Neuron (in vitro differentiated cells): ENCODE results near the gene SCG3.

ENCODE experiments used
- H2AFZ ChIP-seq: one replicate; pipeline ENCODE4 v1.6.1; 2013; ENCODE audit warnings: low read depth, mild to moderate bottlenecking, inconsistent platforms, low read length, moderate library complexity
- H3K27me3 ChIP-seq: one replicate; pipeline ENCODE4 v1.6.1; 2013; ENCODE audit warnings: low read length; ENCODE audit not compliant: insufficient read depth
- H3K36me3 ChIP-seq: one replicate; pipeline ENCODE4 v1.6.1; 2013; ENCODE audit warnings: low read length; ENCODE audit not compliant: insufficient read depth
- H3K4me1 ChIP-seq: one replicate; pipeline ENCODE4 v1.6.1; 2013; ENCODE audit warnings: low read length; ENCODE audit not compliant: insufficient read depth
- H3K4me3 ChIP-seq: 2 replicates; pipeline ENCODE4 v1.5.1; 2013; ENCODE audit warnings: mild to moderate bottlenecking, low read length, moderate library complexity
- H3K9me3 ChIP-seq: one replicate; pipeline ENCODE4 v1.6.1; 2013; ENCODE audit warnings: low read length

Gene SCG3

DNA sequence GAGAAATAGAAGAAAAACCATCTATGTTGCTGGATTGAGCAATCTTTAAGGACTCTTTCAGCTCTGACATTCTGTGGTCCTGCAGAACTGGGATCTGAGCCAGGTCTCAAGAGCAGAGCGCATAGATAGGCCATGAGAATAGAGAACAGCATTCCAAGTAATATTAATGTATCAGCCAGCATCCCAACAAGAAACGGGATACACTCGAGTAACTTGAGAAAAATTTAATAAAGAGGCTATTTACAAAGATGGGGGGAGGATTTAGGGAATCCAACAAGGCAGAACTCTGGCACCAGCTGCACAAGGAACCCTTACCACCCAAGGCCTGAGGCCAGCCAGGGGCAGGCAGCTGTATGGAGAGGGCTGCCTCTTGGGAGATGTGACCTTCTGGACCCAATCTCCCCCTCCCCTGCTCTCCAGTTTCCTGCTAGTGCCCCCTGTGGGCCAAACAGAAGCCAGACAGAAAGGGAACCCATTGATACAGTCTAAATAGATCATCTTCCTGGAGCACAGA is 78.3 kb downstream of the SCG3 start:
- H2AFZ ChIP-seq = no peak overlapping the region
- H3K4me1 ChIP-seq = no peaks in the 10 kb centered on the region
- H3K36me3 ChIP-seq = no peaks in the 10 kb centered on the region
- H3K27me3 ChIP-seq = no peaks in the 10 kb centered on the region
- no peak overlapping the region for H3K4me3 ChIP-seq
- H3K9me3 ChIP-seq = peaks cover 2% of the 10 kb centered on the region

DNA sequence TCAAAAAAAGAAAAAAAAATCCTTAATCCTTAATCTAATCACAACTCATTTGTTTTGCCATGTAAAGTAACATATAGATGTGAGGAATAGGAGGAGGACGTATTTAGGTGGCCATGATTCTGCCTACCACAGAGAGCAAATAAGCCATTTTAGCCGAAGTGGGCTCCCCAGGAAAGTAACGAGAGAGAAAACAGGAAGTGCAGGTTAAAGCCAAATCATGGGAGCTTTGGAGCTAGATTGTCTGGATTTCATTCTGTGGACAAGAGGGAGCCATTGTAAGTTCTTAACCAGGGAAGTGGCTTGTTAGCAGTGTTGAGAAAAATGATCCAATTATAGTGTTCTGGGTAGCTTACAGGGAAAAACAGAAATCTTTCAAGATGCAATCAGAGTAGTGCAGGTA is 79.5 kb downstream of the SCG3 start:
- Histone ChIP-seq H3K4me1 (peaks cover 6% of the 10 kb centered on the region), H2AFZ (no peak overlapping the region), H3K27me3 (no peaks in the 10 kb centered on the region), H3K36me3 (no peaks in the 10 kb centered on the region), H3K4me3 (no peak overlapping the region), H3K9me3 (peaks cover 2% of the 10 kb centered on the region)

DNA sequence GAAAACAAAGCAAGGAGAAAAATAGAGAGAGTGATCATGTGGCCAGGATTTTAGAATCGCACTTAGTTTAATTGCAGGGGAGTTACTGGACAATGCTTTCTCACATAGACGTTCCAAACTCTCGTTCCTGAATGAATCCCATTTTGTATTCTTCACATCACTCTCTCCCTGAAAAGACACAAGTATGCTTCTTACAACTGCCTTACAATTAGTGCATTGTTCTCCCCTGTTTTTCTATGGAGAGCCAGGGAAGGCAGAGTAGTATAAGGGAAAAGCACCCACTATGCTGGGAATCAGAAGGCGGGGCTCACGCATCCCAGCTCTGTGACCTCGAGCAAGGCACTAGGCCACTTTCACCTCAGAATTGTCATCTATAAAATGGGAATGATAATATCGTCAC is 84.4 kb downstream of the SCG3 start:
- no peak overlapping the region for H2AFZ ChIP-seq
- H3K4me3 ChIP-seq = no peak overlapping the region
- no peaks in the 10 kb centered on the region for H3K9me3 ChIP-seq
- H3K27me3 ChIP-seq = no peaks in the 10 kb centered on the region
- peaks cover 7% of the 10 kb centered on the region for H3K4me1 ChIP-seq
- no peaks in the 10 kb centered on the region for H3K36me3 ChIP-seq

DNA sequence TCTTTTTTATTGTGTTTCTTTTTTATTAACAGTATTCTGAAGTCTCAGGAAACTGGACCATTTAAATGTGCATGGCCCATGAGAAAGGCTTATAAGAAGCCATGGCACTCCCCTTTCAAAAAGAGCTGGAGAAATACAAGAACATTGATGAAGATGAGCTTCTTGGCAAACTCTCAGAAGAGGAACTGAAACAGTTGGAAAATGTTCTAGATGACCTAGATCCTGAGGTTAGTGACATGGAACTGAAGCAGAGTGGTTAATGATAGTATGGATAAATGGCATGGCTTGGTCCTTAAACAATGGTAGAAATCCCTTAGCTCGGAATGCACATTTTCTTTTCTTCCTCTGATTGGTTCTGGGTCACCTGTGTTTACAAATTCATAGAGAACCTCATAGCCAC is 85.0 kb downstream of the SCG3 start:
- H3K4me1 ChIP-seq = peaks cover 7% of the 10 kb centered on the region
- H3K9me3 ChIP-seq = no peaks in the 10 kb centered on the region
- H2AFZ ChIP-seq = no peak overlapping the region
- H3K4me3 ChIP-seq = no peak overlapping the region
- H3K27me3 ChIP-seq = no peaks in the 10 kb centered on the region
- no peaks in the 10 kb centered on the region for H3K36me3 ChIP-seq

DNA sequence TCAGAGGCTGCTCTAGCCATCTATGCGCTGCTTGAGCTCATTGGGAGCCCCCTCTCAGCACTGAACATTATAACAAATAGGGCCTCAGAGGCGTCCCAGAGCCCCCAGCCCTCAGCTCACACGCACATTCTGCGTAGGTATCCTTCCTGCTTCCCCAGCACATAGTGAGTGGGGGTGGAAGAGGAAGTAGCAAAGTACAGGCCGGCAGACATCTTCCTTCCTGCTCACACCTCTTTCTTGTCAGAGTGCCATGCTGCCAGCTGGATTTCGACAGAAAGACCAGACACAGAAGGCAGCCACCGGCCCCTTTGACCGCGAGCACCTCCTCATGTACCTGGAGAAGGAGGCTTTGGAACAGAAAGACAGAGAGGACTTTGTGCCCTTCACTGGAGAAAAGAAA is 86.7 kb downstream of the SCG3 start:
- H3K4me3 ChIP-seq = no peak overlapping the region
- no peaks in the 10 kb centered on the region for H3K36me3 ChIP-seq
- H3K27me3 ChIP-seq = no peaks in the 10 kb centered on the region
- peaks cover 7% of the 10 kb centered on the region for H3K4me1 ChIP-seq
- no peak overlapping the region for H2AFZ ChIP-seq
- H3K9me3 ChIP-seq = no peaks in the 10 kb centered on the region
